HG03439 (cell line): ENCODE data around the gene ZBTB47.

Experiments
- ATAC-seq: cut with Tn5 transposase; IDR thresholded peaks from one replicate; pipeline ENCODE4 v1.9.1; 2021; ENCODE audit warnings: mild to moderate bottlenecking, moderate library complexity; ENCODE audit not compliant: unreplicated experiment

Gene ZBTB47

GRCh38 chr3:42698216-42698910 is 44.9 kb downstream of the ZBTB47 start:
- no peak for ATAC-seq

GRCh38 chr3:42698911-42699230 is 45.4 kb downstream of the ZBTB47 start:
- no peak for ATAC-seq

DNA sequence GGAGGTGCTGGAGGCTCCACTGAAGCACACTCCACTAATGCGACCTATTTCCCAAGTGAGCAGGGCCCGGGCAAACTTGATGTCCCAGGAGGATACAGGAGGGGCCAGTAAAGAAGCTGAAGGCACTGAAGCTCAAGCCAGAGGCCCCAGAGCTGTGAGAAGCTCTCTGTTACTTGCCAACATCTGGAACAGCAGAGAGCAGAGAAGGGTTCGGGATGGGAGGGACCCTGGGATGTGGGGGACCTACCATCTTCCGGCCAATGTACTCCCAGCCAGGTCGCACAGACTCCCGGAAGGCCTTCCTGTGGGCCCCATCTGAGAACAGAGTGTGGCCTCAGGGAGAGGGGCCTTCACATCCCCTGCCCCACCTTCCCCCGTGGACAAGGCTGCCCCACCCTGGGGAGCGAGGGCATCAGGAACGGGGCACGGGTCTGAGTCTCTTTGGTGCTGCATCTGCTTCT is 46.0 kb downstream of the ZBTB47 start:
- ATAC-seq: no peak

DNA sequence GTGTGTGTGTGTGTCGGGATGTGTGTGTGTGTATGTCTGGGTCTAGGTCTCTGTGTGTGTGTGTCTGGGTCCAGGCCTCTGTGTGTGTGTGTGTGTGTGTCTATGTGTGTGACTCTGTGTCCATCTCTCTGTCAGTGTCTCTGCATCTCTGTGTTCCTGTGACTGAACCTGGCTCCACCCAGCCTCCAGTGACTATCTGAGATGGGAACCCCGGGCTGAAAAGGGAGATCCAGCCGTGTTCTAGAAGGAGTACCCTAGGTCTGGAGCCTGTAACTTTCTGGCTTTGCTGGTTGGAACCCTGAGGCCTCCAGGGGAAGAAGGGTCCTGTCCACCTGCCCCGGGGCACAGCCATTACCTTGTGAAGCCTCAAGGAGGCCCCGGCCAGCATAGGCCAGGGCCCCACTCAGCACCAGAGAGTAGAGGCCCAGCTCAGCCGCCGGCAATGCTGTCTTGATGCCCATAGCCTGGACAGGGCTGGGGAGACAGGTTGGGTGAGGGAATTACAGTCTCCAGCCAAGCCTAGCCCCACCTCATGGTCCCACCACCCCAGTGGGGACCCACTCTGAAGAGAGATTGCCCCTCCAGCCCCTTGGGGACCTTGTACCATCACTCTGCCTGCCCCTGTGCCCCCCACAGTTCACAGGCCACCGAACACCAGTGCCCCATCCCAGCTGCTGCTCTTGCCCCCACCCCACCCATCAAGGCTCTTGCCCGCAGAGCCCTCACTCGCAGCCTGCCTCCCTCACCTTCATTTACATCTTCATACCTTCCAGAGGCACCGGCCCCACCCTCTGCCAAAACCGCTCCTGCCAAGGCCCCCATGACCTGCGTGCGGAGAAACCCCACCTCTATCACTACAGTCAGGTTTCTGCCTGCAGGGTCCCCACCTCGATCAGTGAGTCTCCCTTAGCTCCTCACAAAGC is 47.1 kb downstream of the ZBTB47 start:
- no peak for ATAC-seq

GRCh38 chr3:42701371-42702065 is 48.0 kb downstream of the ZBTB47 start:
- no peak for ATAC-seq

DNA sequence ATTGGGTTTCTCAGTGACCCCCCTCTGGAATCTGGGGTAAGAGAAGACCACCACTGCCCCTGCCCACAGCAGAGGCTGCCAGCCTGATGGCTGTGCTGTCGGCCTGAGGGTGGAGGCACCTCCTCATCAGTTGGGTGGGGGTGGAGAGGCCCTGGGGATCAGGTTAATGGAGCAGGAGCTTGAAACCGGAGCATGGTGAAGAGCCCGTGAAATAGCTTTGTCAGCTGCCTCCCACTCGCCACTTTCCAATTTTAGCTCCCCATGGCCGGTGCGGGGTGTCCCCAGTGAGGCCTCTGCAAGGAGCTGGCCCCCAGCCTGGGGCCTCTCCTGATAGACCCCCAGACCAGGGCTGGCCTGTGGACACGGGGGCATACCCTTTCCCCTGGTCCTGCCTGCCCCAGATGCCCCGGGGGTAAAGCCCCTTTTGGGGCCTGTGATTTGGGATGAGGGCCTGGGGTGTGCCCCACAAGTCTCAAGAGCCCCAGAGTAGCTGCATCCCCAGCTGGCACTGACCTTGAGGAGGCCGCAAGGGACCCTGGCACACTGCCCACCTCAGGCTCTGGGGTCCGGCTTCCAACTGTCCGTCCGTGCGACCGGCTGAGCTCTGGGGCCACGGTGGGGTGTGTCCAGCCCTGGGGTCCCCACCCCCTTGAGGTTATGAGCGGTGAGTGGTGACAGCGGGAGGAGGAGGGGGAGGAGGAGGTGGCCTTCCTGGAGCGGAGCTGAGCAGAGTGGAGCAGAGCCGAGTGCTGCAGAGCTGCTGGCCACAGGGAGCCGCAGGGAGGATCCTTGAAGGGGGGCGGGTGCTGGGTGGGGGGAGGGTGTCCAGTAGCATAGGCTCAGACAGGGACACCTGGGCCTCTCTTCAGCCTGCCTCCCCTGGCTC is 48.8 kb downstream of the ZBTB47 start, which contains the start of gene HHATL:
HHATL (minus strand) TSS at position 733 of the 886 bp plus-strand sequence. CDS start 1,972 bp downstream, outside the sequence.
- no peak for ATAC-seq

DNA sequence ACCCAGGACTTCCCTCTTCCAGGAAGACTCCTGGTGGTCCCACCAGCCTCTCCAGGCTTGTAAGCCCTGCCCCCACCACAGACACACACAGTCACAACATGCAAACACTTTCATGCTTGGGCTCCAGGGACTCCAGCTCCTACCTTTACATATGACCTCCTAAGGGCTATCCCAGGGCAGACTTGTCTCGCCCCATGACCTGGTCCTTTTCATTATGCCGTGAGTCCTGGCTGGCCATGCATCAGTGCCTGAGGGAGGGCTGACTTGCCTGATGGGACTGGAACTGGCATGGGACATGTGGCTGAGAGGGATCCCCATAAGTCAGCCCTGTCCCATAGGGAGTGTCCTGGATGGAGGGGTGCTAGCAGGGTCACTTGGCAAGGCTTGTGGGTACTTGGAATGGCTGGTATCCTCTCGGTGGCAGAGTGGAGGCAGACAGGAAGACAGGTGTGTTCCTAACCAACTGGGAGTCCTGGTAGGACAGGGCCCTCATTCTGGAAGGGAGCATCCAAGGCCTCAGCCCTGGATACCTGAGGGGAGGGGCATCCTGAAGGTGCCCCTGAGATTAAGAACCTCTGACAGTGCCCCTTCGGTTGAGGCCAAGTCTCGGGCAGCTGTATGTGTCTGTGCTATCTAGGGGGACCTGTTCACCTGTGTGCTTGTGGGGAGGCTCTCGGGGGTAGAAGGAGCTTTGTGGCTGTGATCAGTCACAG is 49.6 kb downstream of the ZBTB47 start:
- ATAC-seq: no peak

GRCh38 chr3:42703695-42704025 is 50.2 kb downstream of the ZBTB47 start:
- ATAC-seq: no peak

GRCh38 chr3:42704136-42704841 is 50.8 kb downstream of the ZBTB47 start:
- ATAC-seq: no peak

DNA sequence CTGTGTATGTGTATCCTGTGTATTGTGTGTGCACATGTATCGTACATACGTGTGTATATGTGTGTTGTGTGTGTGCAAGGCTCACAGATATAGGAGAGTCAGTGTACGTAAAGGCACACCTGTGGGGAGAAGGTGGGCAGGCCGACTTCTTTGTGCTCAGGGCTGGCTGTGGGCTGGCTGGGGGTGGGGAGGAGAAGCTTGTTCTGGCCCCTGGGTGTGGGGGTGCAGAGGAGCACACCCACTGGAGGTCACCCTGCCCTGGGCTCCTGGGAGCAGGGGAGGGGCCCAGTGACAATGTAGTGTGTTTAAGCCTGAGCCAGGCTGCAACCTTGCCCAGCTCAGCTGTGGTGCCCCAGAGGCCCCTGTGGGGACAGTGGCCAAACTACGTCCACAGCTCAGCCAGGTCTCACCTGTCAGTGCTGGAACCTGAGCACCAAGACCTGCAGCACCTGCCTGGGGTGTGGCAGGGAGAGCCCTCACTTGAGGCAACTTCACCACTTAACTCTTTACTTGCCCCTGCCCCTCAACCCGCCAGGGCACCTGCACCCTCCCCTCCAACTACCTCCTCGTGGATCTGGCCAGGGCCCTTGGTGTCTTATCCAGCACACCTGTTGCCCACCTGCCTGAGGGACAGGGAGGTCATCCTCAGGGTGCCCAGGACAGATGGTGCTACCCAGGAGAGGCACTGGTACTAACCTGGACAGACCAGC is 51.7 kb downstream of the ZBTB47 start:
- no peak for ATAC-seq

GRCh38 chr3:42705962-42706585 is 52.6 kb downstream of the ZBTB47 start:
- no peak for ATAC-seq

- no peak for ATAC-seq
Measured at GRCh38 chr3:42706721-42707619, 53.5 kb downstream of the ZBTB47 start.

GRCh38 chr3:42707620-42708355 is 54.3 kb downstream of the ZBTB47 start:
- ATAC-seq: no peak

- no peak for ATAC-seq
Measured at GRCh38 chr3:42708611-42709151, 55.2 kb downstream of the ZBTB47 start.

GRCh38 chr3:42709621-42710020 is 56.1 kb downstream of the ZBTB47 start:
- ATAC-seq: no peak

DNA sequence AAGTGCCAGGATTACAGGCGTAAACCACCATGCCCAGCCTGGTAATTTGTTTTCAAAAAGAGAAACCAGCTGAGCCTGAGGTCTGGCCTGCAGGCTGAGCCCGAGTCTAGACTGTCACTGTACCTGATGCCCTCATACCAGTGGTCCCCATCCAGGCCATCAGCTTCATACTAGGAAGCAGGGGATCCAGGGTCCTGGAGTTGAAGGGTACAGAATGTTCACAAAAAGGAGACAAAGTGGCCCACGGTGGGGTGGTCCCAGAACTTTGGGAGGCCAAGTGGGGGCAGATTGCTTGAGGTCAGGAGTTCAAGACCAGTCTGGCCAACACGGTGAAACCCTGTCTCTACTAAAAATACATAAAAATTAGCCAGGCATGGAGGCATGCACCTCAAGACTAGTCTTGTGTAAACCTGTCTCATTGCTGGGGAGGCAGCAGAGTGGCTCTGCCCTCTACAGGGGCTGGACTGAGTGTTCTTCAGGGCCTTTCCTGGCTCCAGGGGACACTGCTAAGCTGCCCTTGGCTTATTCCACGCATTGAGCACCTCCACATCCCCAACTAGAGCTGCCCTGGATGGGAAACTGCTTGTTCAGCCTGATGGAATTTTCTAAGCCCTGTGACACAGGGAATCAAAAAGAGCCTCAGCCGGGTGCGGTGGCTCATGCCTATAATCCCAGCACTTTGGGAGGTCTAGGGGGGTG is 57.0 kb downstream of the ZBTB47 start:
- no peak for ATAC-seq
